ENCODE measurements around the gene GXYLT2. TPM values are rescaled to one million over a fixed set of nuclear protein-coding genes. Genes with fewer than 3 reads are reported as not detected.

The GXYLT2 gene
- total RNA-seq, 3 donors from 2014 or later (not counting 1 experiment from before 2014, with no cell fraction given): not detected

- DNase-seq (no peak), ATAC-seq (no peak)
- H3K4me3 ChIP-seq (ENCODE audit: low read length): no peak overlapping the region
- H3K27ac ChIP-seq (ENCODE audit: low read length): no peak overlapping the region
- H3K27me3 Mint-ChIP-seq (ENCODE audit: low read depth in 2 of 2): no peaks in the 10 kb centered on the region
- no peaks in the 10 kb centered on the region for H3K4me1 ChIP-seq (ENCODE audit: control insufficient read depth, insufficient read depth, low read length)
- TF ChIP-seq CTCF (IDR thresholded peaks at IDR 0.05): no peak
- no peaks in the 10 kb centered on the region for H3K27me3 ChIP-seq (ENCODE audit: control insufficient read depth, insufficient read depth, low read length)
- H3K4me3 Mint-ChIP-seq: no peak overlapping the region
- WGBS (ENCODE audit: insufficient coverage): 94% methylated on average over 3 of the region's 3 CpGs
- H3K9me3 ChIP-seq (ENCODE audit: control insufficient read depth, insufficient read depth, low read length): no peaks in the 10 kb centered on the region
- no peaks in the 10 kb centered on the region for H3K9me3 Mint-ChIP-seq
- H3K4me1 Mint-ChIP-seq: no peaks in the 10 kb centered on the region
- no peaks in the 10 kb centered on the region for H3K36me3 Mint-ChIP-seq
- no peaks in the 10 kb centered on the region for H3K36me3 ChIP-seq (ENCODE audit: control insufficient read depth, insufficient read depth, low read length)
- intact Hi-C loops (cut with micrococcal nuclease): no loop called here
- H3K27ac Mint-ChIP-seq: no peak overlapping the region
These were observed 21.7 kb downstream of the GXYLT2 start for GRCh38 chr3:72909591-72909990.

- intact Hi-C loops (cut with micrococcal nuclease): no loop called here
These were observed 24.7 kb downstream of the GXYLT2 start for GRCh38 chr3:72912532-72912931.

GRCh38 chr3:72914383-72914782, 26.5 kb downstream of the GXYLT2 start:
- TF ChIP-seq CTCF (IDR thresholded peaks at IDR 0.05): no peak
- no peak overlapping the region for H3K27ac Mint-ChIP-seq
- no peak overlapping the region for H3K4me3 ChIP-seq (ENCODE audit: low read length)
- 89% methylated on average over 13 of the region's 14 CpGs for WGBS (ENCODE audit: insufficient coverage)
- no peaks in the 10 kb centered on the region for H3K9me3 ChIP-seq (ENCODE audit: control insufficient read depth, insufficient read depth, low read length)
- H3K4me1 Mint-ChIP-seq: no peaks in the 10 kb centered on the region
- no peak for ATAC-seq
- intact Hi-C loops (cut with micrococcal nuclease): no loop called here
- no peak overlapping the region for H3K27ac ChIP-seq (ENCODE audit: low read length)
- H3K27me3 ChIP-seq (ENCODE audit: control insufficient read depth, insufficient read depth, low read length): no peaks in the 10 kb centered on the region
- no peaks in the 10 kb centered on the region for H3K36me3 Mint-ChIP-seq
- no peaks in the 10 kb centered on the region for H3K9me3 Mint-ChIP-seq
- H3K27me3 Mint-ChIP-seq (ENCODE audit: low read depth in 2 of 2): peaks cover 0 to 6% of the 10 kb centered on the region in 2 donors
- no peaks in the 10 kb centered on the region for H3K36me3 ChIP-seq (ENCODE audit: control insufficient read depth, insufficient read depth, low read length)
- H3K4me3 Mint-ChIP-seq: no peak overlapping the region
- no peaks in the 10 kb centered on the region for H3K4me1 ChIP-seq (ENCODE audit: control insufficient read depth, insufficient read depth, low read length)
- no peak for DNase-seq

More at GRCh38 chr3:72912532-72912931, 24.7 kb downstream of the GXYLT2 start:
- H3K9me3 ChIP-seq (ENCODE audit: control insufficient read depth, insufficient read depth, low read length): no peaks in the 10 kb centered on the region
- Mint-ChIP-seq H3K4me1 (no peaks in the 10 kb centered on the region), H3K4me3 (no peak overlapping the region), H3K27me3 (ENCODE audit: low read depth in 2 of 2) (peaks cover 0 to 6% of the 10 kb centered on the region in 2 donors), H3K9me3 (no peaks in the 10 kb centered on the region), H3K36me3 (no peaks in the 10 kb centered on the region), H3K27ac (no peak overlapping the region)
- H3K27ac ChIP-seq (ENCODE audit: low read length): no peak overlapping the region
- H3K4me1 ChIP-seq (ENCODE audit: control insufficient read depth, insufficient read depth, low read length): no peaks in the 10 kb centered on the region
- no peaks in the 10 kb centered on the region for H3K36me3 ChIP-seq (ENCODE audit: control insufficient read depth, insufficient read depth, low read length)
- no peak for TF ChIP-seq CTCF (IDR thresholded peaks at IDR 0.05)
- H3K4me3 ChIP-seq (ENCODE audit: low read length): no peak overlapping the region
- ATAC-seq: no peak
- WGBS (ENCODE audit: insufficient coverage): 93% methylated on average over 2 of the region's 2 CpGs
- DNase-seq: no peak
- no peaks in the 10 kb centered on the region for H3K27me3 ChIP-seq (ENCODE audit: control insufficient read depth, insufficient read depth, low read length)

GRCh38 chr3:72916250-72916649, 28.4 kb downstream of the GXYLT2 start:
- H3K4me3 Mint-ChIP-seq: no peak overlapping the region

More at GRCh38 chr3:72916250-72916649, 28.4 kb downstream of the GXYLT2 start:
- Histone ChIP-seq H3K4me1 (ENCODE audit: control insufficient read depth, insufficient read depth, low read length) (no peaks in the 10 kb centered on the region), H3K36me3 (ENCODE audit: control insufficient read depth, insufficient read depth, low read length) (no peaks in the 10 kb centered on the region), H3K27me3 (ENCODE audit: control insufficient read depth, insufficient read depth, low read length) (no peaks in the 10 kb centered on the region), H3K27ac (ENCODE audit: low read length) (no peak overlapping the region), H3K4me3 (ENCODE audit: low read length) (no peak overlapping the region), H3K9me3 (ENCODE audit: control insufficient read depth, insufficient read depth, low read length) (no peaks in the 10 kb centered on the region)
- H3K4me1 Mint-ChIP-seq: no peaks in the 10 kb centered on the region
- no peak for TF ChIP-seq CTCF (IDR thresholded peaks at IDR 0.05)
- ATAC-seq (no peak), DNase-seq (no peak)
- peaks cover 0 to 6% of the 10 kb centered on the region in 2 donors for H3K27me3 Mint-ChIP-seq (ENCODE audit: low read depth in 2 of 2)
- H3K9me3 Mint-ChIP-seq: no peaks in the 10 kb centered on the region
- intact Hi-C loops (cut with micrococcal nuclease): no loop called here
- H3K36me3 Mint-ChIP-seq: no peaks in the 10 kb centered on the region
- H3K27ac Mint-ChIP-seq: no peak overlapping the region
- WGBS (ENCODE audit: insufficient coverage): 84% methylated on average over 2 of the region's 2 CpGs
